ENCODE measurements around the gene UBE2QL1. TPM values are rescaled to one million over a fixed set of nuclear protein-coding genes. Genes with fewer than 3 reads are reported as not detected.

Gene UBE2QL1
- total and polyA plus RNA-seq, 2 donors (not counting 1 experiment from before 2014, with no cell fraction given), result 0.33 to 1.7 TPM

DNA sequence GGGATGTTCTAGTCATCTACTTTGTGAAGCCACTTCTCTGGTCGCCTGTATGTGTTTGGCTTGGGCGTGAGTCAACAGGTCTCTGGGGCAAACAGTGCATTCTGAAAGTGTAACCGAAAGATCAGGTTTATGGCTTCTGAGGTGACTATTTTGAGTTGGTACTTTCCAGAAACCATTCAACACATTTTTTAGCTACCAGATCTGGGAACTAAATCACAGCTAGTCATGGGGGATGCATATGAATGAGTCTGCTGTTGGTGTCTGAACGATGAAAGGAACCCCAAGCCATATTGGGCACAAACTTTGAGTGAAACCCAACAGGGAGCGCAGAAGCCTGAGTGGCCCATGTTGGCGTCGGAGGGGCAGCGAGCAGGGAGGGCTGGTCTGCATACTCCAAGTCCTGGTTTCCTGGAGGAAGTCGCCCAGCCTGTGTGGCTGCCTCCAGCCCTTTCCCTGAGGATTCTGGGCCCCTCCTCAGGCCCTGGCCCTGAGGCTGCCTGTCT is 35.3 kb downstream of the UBE2QL1 start:
- Mint-ChIP-seq H3K4me1 (peaks cover 55% of the 10 kb centered on the region), H3K27me3 (no peaks in the 10 kb centered on the region), H3K27ac (peak overlapping the region; percentile 71), H3K9me3 (ENCODE audit: insufficient read depth) (no peaks in the 10 kb centered on the region), H3K4me3 (peak overlapping the region; percentile 71)
- ATAC-seq (ENCODE audit: low read depth) (peak; percentile 86), DNase-seq (peak; percentile 69)
- H3K4me2 ChIP-seq (replicated peaks; ENCODE audit: low read depth, low read length, poor library complexity, severe bottlenecking), result peak overlapping the region; percentile 50
- H3K9ac ChIP-seq (ENCODE audit: low read length), result peak overlapping the region; percentile 25
- ChIA-PET CTCF (no interaction called here), POLR2A (no interaction called here)
- peak overlapping the region; percentile 71 to 76 for H3K27ac ChIP-seq (ENCODE audit: low read length in 2 of 2)
- TF ChIP-seq, protein P1, sequence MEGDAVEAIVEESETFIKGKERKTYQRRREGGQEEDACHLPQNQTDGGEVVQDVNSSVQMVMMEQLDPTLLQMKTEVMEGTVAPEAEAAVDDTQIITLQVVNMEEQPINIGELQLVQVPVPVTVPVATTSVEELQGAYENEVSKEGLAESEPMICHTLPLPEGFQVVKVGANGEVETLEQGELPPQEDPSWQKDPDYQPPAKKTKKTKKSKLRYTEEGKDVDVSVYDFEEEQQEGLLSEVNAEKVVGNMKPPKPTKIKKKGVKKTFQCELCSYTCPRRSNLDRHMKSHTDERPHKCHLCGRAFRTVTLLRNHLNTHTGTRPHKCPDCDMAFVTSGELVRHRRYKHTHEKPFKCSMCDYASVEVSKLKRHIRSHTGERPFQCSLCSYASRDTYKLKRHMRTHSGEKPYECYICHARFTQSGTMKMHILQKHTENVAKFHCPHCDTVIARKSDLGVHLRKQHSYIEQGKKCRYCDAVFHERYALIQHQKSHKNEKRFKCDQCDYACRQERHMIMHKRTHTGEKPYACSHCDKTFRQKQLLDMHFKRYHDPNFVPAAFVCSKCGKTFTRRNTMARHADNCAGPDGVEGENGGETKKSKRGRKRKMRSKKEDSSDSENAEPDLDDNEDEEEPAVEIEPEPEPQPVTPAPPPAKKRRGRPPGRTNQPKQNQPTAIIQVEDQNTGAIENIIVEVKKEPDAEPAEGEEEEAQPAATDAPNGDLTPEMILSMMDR (IDR thresholded peaks at IDR 0.05), result no peak
- TF ChIP-seq EZH2 (IDR thresholded peaks at IDR 0.05; ENCODE audit: borderline replicate concordance, insufficient read depth, low read depth, low read length, poor library complexity, severe bottlenecking), result no peak
- peak overlapping the region in 1 of 5 experiments; percentile 12 for H3K4me3 ChIP-seq (ENCODE audit: control extremely low read depth in 1 of 5, extremely low read depth in 1 of 5, insufficient read depth in 1 of 5, low read depth in 2 of 5, low read length in 4 of 5)
- H2AFZ ChIP-seq (ENCODE audit: insufficient read depth, low read depth, low read length, poor library complexity, severe bottlenecking), result peak overlapping the region; percentile 51
- intact Hi-C loops (cut with micrococcal nuclease), result loop anchor here (2.0 to 5.0 kb wide), 2 partner anchors 35 to 107 kb away; partner anchors contain the start of genes MED10 and UBE2QL1
- H4K20me1 ChIP-seq (ENCODE audit: control insufficient read depth, insufficient read depth, low read length, poor library complexity, severe bottlenecking), result no peaks in the 10 kb centered on the region
- WGBS (ENCODE audit: insufficient coverage), result 64% methylated on average over 8 of the region's 9 CpGs
- H3K9me3 ChIP-seq (ENCODE audit: control extremely low read depth in 1 of 3, control insufficient read depth in 2 of 3, insufficient read depth in 1 of 3, low read length in 2 of 3), result no peaks in the 10 kb centered on the region
- H3K36me3 ChIP-seq (replicated peaks in 1 of 2; ENCODE audit: control extremely low read depth in 1 of 2, control insufficient read depth in 1 of 2, extremely low read depth in 1 of 2, insufficient read depth in 2 of 2, low read length in 1 of 2), result no peaks in the 10 kb centered on the region
- H3K79me2 ChIP-seq (ENCODE audit: control insufficient read depth, insufficient read depth, low read length), result no peaks in the 10 kb centered on the region
- H3K27me3 ChIP-seq (replicated peaks in 1 of 4; ENCODE audit: control extremely low read depth in 1 of 4, control insufficient read depth in 3 of 4, insufficient read depth in 4 of 4, low read length in 3 of 4), result no peaks in the 10 kb centered on the region
- peaks cover 9 to 46% of the 10 kb centered on the region in 2 donors for H3K4me1 ChIP-seq (ENCODE audit: control insufficient read depth in 2 of 2, insufficient read depth in 2 of 2, low read length in 2 of 2)

DNA sequence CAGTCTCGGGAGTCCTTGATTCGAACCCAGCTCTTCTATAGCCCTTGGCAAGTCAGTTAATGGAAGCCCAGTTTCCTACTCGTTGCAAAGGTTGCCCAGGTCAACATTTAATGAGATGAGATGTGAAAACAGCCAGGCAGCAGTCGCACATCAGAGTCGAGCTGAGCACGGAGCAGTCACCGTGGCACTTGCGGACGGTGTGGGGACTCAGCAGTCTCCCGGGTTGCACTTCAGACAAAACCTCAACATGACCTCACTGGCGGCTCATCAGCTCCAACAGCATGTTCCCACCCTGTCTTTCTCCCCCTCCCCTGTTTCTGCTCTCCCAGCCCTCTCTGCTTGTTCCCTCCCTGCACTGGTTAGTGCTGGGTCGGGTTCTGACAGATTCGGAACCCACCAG is 35.8 kb downstream of the UBE2QL1 start:
- Histone ChIP-seq H3K4me1 (ENCODE audit: control insufficient read depth in 2 of 2, insufficient read depth in 2 of 2, low read length in 2 of 2) (peaks cover 9 to 46% of the 10 kb centered on the region in 2 donors), H3K9ac (ENCODE audit: low read length) (peak overlapping the region; percentile 25), H3K27ac (ENCODE audit: low read length in 2 of 2) (peak overlapping the region; percentile 71 to 76), H3K4me3 (ENCODE audit: control extremely low read depth in 1 of 5, extremely low read depth in 1 of 5, insufficient read depth in 1 of 5, low read depth in 2 of 5, low read length in 4 of 5) (peak overlapping the region in 2 of 5 experiments; percentile 15 to 17), H3K9me3 (ENCODE audit: control extremely low read depth in 1 of 3, control insufficient read depth in 2 of 3, insufficient read depth in 1 of 3, low read length in 2 of 3) (no peaks in the 10 kb centered on the region), H3K79me2 (ENCODE audit: control insufficient read depth, insufficient read depth, low read length) (no peaks in the 10 kb centered on the region), H2AFZ (ENCODE audit: insufficient read depth, low read depth, low read length, poor library complexity, severe bottlenecking) (peak overlapping the region; percentile 51), H3K27me3 (replicated peaks in 1 of 4; ENCODE audit: control extremely low read depth in 1 of 4, control insufficient read depth in 3 of 4, insufficient read depth in 4 of 4, low read length in 3 of 4) (no peaks in the 10 kb centered on the region), H3K4me2 (replicated peaks; ENCODE audit: low read depth, low read length, poor library complexity, severe bottlenecking) (peak overlapping the region; percentile 50), H3K36me3 (replicated peaks in 1 of 2; ENCODE audit: control extremely low read depth in 1 of 2, control insufficient read depth in 1 of 2, extremely low read depth in 1 of 2, insufficient read depth in 2 of 2, low read length in 1 of 2) (no peaks in the 10 kb centered on the region), H4K20me1 (ENCODE audit: control insufficient read depth, insufficient read depth, low read length, poor library complexity, severe bottlenecking) (no peaks in the 10 kb centered on the region)
- Mint-ChIP-seq H3K27ac (peak overlapping the region; percentile 71), H3K4me3 (peak overlapping the region; percentile 71), H3K9me3 (ENCODE audit: insufficient read depth) (no peaks in the 10 kb centered on the region), H3K27me3 (no peaks in the 10 kb centered on the region), H3K4me1 (peaks cover 55% of the 10 kb centered on the region)
- ChIA-PET CTCF (no interaction called here), POLR2A (no interaction called here)
- ATAC-seq (ENCODE audit: low read depth), result no peak
- TF ChIP-seq EZH2 (IDR thresholded peaks at IDR 0.05; ENCODE audit: borderline replicate concordance, insufficient read depth, low read depth, low read length, poor library complexity, severe bottlenecking), result no peak
- TF ChIP-seq, protein P1 (IDR thresholded peaks at IDR 0.05), result no peak
- intact Hi-C loops (cut with micrococcal nuclease), result loop anchor here (2.0 to 5.0 kb wide), 2 partner anchors 36 to 107 kb away; partner anchors contain the start of genes MED10 and UBE2QL1
- 85% methylated on average over 13 of the region's 13 CpGs for WGBS (ENCODE audit: insufficient coverage)
- DNase-seq, result no peak
